ENCODE measurements around the gene AMER1.

The AMER1 gene

DNA sequence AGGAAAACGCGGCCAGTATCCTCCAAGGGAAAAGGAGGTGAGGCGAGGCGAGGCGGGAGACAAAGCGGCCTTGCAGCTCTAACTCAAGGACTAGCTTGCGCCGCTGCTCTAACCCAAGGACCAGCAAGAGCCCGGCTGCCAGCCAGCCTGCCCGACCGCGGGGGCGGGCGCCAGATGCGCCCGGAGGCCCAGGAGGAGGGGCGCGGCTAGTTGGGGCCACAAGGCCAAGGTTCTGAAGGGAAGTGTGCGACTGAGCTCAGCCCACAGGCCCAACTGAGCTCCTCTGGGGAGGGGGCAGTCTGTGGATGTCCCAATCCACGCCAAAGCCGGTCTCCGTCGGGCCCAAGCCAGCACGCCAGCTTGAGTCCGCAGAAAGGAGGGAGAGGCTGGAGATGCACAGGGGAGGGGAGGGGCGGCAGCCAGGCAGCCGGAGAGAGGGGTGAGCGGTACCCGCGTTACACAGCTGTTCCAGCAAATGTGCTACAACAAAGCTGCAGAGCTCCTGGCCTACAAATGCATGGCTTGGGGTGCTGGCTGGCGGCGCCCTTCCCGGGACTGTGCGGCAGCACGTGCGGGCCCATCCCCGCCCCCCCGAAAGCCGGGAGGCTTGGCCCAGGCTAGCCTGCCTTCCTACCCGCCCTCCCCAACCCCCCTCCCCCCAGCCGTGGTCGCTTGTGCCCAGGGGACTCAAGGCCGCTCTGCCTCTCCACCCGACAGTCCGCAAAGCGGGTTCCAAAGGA is 637 bp downstream of the AMER1 start:
- peak; percentile 28 for DNase-seq (ENCODE audit: low read depth)
- peak overlapping the region; percentile 70 for H3K4me3 ChIP-seq (ENCODE audit: low read depth, low read length)
- TF ChIP-seq, protein P1, sequence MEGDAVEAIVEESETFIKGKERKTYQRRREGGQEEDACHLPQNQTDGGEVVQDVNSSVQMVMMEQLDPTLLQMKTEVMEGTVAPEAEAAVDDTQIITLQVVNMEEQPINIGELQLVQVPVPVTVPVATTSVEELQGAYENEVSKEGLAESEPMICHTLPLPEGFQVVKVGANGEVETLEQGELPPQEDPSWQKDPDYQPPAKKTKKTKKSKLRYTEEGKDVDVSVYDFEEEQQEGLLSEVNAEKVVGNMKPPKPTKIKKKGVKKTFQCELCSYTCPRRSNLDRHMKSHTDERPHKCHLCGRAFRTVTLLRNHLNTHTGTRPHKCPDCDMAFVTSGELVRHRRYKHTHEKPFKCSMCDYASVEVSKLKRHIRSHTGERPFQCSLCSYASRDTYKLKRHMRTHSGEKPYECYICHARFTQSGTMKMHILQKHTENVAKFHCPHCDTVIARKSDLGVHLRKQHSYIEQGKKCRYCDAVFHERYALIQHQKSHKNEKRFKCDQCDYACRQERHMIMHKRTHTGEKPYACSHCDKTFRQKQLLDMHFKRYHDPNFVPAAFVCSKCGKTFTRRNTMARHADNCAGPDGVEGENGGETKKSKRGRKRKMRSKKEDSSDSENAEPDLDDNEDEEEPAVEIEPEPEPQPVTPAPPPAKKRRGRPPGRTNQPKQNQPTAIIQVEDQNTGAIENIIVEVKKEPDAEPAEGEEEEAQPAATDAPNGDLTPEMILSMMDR (IDR thresholded peaks at IDR 0.05; ENCODE audit: insufficient read depth, low read depth, low read length, missing control alignments) = no peak

DNA sequence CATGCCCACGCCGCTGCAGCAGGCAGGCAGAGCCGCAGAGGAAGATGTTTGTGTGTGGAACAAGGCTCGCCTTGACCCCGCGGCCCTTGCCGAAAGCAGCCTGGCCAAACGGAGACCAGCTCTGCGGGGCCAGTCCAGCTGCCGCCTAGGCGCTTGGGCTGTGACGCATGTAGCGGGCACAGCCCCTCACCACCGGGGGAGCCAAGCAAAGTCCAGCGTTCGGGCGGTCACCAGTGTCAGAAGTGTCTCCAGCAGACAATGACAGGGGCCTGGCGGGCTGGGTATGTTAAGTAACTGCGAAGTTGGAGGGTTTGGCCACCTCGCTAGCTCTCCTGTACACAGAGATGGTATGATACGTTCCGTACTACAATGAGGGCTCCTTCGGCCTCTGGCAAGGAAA is 1.3 kb downstream of the AMER1 start:
- no peak for DNase-seq (ENCODE audit: low read depth)
- H3K4me3 ChIP-seq (ENCODE audit: low read depth, low read length) = peak overlapping the region; percentile 70

DNA sequence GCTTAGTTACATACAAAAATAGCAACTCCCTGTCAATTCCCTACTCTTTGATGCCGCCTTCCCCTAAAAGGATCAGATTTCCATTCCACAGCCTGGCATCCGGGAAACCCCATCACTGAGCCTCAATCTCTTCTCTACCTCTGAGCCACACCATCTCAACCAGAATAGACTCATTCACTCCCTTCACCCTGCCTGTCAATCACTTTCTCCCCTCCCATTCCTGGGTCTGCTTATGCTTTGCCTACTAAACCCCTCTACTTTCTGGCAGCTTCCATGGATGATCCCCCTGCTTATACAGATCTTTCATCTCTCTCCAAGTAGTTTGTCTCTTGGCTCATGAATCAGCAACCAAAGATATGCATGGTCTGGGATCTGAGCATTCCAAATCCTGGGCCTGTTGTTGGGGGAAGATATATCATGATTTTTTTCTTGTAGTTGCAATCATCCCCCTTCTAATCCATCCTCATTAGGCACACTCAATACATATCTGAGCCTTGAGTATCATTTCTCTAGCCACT is 2.6 kb downstream of the AMER1 start:
- TF ChIP-seq, protein P1 (IDR thresholded peaks at IDR 0.05; ENCODE audit: insufficient read depth, low read depth, low read length, missing control alignments) = no peak
- no peak for DNase-seq (ENCODE audit: low read depth)
- no peak overlapping the region for H3K4me3 ChIP-seq (ENCODE audit: low read depth, low read length)

More for the DNA sequence above, 1.3 kb downstream of the AMER1 start:
- TF ChIP-seq, protein P1 (IDR thresholded peaks at IDR 0.05; ENCODE audit: insufficient read depth, low read depth, low read length, missing control alignments) = no peak

DNA sequence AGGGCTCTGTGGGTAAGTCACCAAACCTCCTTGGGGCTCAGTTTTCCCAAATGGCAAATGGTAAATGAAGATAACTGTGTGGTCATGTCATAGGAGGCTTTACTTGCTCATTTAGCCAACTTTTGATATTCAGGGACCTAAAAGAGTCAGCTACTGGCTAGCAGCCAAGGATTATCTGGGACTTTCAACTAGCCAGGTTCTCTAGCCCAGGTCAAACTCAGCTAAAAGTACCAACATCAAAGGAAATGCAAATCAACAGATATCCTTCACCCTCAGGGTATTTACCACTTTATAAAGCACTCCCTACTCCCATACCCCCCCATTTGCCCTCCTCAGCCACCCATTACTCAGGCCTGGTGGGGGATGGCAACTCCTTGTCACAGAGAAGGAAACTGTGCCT is 7.5 kb downstream of the AMER1 start:
- TF ChIP-seq, protein P1 (IDR thresholded peaks at IDR 0.05; ENCODE audit: insufficient read depth, low read depth, low read length, missing control alignments) = no peak
- H3K4me3 ChIP-seq (ENCODE audit: low read depth, low read length) = no peak overlapping the region
- DNase-seq (ENCODE audit: low read depth) = peak; percentile 24

DNA sequence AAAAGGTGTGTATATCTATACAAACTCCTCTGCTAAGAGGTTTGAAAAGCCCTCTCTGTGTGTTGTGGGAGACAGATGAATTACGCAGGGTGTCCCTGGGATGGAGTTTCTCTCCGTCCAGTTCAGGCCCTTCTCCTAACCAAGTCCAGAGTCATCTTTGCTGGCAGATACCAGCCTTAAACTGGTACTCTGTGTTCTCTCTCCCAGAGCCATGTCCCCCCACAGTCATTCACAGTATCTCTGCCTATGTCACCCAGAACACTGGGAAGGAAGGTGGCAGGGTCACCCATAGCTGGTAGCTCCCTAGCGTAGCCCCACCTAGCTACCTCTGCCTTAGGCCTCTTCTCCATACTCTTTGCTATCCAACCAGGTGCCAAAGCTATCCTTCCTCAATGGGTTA is 8.9 kb downstream of the AMER1 start:
- no peak overlapping the region for H3K4me3 ChIP-seq (ENCODE audit: low read depth, low read length)
- TF ChIP-seq, protein P1 (IDR thresholded peaks at IDR 0.05; ENCODE audit: insufficient read depth, low read depth, low read length, missing control alignments) = no peak
- no peak for DNase-seq (ENCODE audit: low read depth)

DNA sequence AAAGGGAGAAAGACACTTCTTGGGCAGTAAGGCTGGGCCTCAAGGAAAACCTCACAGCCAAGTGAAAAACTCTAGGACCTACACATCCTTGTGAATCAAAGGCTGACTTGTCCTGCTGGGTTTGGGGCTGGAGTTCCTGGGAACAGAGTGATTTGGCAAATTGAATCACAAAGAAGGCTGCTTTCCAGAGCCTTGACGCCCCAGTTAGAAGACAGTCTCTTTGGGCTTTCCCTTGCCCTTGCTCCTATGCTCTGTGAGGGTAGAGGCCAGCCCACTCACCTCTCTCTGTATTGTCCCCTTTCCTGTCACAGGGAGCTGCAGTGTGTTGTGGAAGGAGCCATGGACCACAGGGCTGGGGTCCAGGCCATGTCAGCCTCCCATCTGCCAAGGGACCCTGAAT is 9.6 kb downstream of the AMER1 start:
- H3K4me3 ChIP-seq (ENCODE audit: low read depth, low read length) = no peak overlapping the region
- no peak for DNase-seq (ENCODE audit: low read depth)
- TF ChIP-seq, protein P1 (IDR thresholded peaks at IDR 0.05; ENCODE audit: insufficient read depth, low read depth, low read length, missing control alignments) = no peak

DNA sequence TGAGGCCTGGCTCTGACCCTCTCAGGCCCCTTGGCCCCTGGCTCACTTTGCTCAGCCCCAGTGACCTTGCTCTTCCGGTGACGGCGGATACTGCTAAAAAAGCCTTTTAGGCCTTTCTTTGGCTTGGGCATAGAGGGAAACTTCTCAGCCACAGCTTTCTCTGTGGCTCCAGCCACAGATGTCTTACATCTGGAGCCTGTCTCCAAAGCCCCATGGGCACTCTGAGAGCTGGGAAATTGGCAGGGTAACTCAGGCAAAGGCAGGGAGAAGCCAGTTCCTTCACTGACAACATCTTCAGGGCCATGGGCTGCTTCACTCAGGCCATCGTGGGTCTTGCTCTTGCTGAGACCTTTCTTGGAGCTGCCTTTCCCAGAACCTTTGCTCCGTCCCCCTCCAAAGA is 12.8 kb downstream of the AMER1 start:
- H3K4me3 ChIP-seq (ENCODE audit: low read depth, low read length) = no peak overlapping the region
- TF ChIP-seq, protein P1 (IDR thresholded peaks at IDR 0.05; ENCODE audit: insufficient read depth, low read depth, low read length, missing control alignments) = no peak
- no peak for DNase-seq (ENCODE audit: low read depth)

Data from GM12865 (cell line).